ENCODE data around the gene RPAP3. TPM values are rescaled to one million over a fixed set of nuclear protein-coding genes. Genes with fewer than 3 reads are reported as not detected.

RPAP3 gene
- total and polyA plus RNA-seq, 2 of the 4 experiments (the other 2 are of a cell fraction) = 10.6 to 13.4 TPM

DNA sequence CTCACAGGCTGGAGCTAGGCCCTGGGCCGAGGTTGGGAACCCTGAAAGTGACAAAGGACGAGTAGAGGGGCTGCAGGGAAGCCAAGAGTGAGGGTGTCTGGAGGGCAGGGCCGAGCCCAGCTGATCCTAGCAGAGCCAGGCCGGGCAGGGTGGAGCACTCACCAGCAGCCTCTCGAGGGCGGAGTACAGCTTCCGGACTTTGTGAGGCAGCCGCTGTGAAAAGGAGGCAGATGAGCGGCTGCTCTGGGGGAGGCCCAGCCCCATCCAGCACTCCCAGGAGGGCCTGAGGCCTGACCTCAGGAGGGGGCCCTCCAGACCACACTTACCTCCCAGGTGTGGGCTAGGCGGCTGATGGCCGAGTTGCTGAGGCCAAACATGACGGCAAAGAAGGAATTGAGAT lies 34.1 kb upstream of the RPAP3 start:
- BruUV-seq (replicated peaks) = no TSS peak
- Histone ChIP-seq H3K4me2 (ENCODE audit: low read depth, low read length) (no peak overlapping the region), H2AK9ac (replicated peaks; ENCODE audit: low read depth, low read length, poor library complexity) (no peak overlapping the region), H2BK5ac (ENCODE audit: low read depth, low read length, poor library complexity, severe bottlenecking) (no peak overlapping the region), H2BK15ac (ENCODE audit: low read depth, low read length) (no peak overlapping the region), H2BK20ac (ENCODE audit: low read depth, low read length) (no peak overlapping the region), H4K91ac (ENCODE audit: insufficient read depth, low read depth, low read length) (no peak overlapping the region), H3K23ac (ENCODE audit: low read depth, low read length) (no peak overlapping the region), H3K9ac (ENCODE audit: low read depth, low read length) (no peak overlapping the region), H3K14ac (replicated peaks; ENCODE audit: low read depth, low read length) (no peak overlapping the region), H4K8ac (ENCODE audit: low read depth in 2 of 2, low read length in 2 of 2) (no peak overlapping the region), H4K20me1 (ENCODE audit: insufficient read depth, low read length) (no peaks in the 10 kb centered on the region), H3K9me3 (ENCODE audit: control insufficient read depth, insufficient read depth, low read length) (no peaks in the 10 kb centered on the region), H3K18ac (ENCODE audit: low read depth, low read length) (no peak overlapping the region), H3K56ac (ENCODE audit: extremely low read depth, insufficient read depth, low read length) (no peak overlapping the region), H2AK5ac (ENCODE audit: low read depth, low read length) (no peak overlapping the region), H3K36me3 (ENCODE audit: control insufficient read depth, insufficient read depth, low read length) (no peaks in the 10 kb centered on the region), H3K9me1 (ENCODE audit: insufficient read depth, low read length) (0 out of 2 replicates have a peak, but pooled peaks cover 5% of the 10 kb centered on the region), H3K4me3 (ENCODE audit: insufficient read depth, low read depth, low read length) (no peak overlapping the region), H2AFZ (replicated peaks; ENCODE audit: low read length, poor library complexity) (no peak overlapping the region), H3K4me1 (ENCODE audit: control insufficient read depth, insufficient read depth, low read length) (peaks cover 18% of the 10 kb centered on the region), H2BK120ac (ENCODE audit: low read depth, low read length) (no peak overlapping the region), H3K79me1 (ENCODE audit: low read depth in 1 of 2, low read length in 2 of 2) (no peaks in the 10 kb centered on the region), H3K4ac (ENCODE audit: low read depth, low read length) (no peak overlapping the region), H3K27me3 (ENCODE audit: control insufficient read depth, insufficient read depth, low read length) (peaks cover 13% of the 10 kb centered on the region), H3K27ac (ENCODE audit: insufficient read depth, low read length) (no peak overlapping the region), H4K5ac (ENCODE audit: low read depth, low read length) (no peak overlapping the region)
- no peak for ATAC-seq (ENCODE audit: low read depth)
- CTCF ChIA-PET = no interaction called here
- no peak for DNase-seq
- POLR2A ChIA-PET (ENCODE audit: unreplicated experiment) = no interaction called here
- in situ Hi-C loops (cut with MboI; ENCODE audit: low sequenced_read_pairs) = loop anchor here (10.0 kb wide), 1 partner anchor 95 kb away; no protein-coding TSS in a partner anchor
- dilution Hi-C loops (cut with HindIII; ENCODE audit: low sequenced_read_pairs, unreplicated experiment) = no loop called here
- intact Hi-C loops (cut with micrococcal nuclease) = no loop called here
- TF ChIP-seq SMC3 (IDR thresholded peaks at IDR 0.05; ENCODE audit: low read depth, low read length) (no peak), POLR2A (IDR thresholded peaks at IDR 0.05; ENCODE audit: low read depth, low read length) (no peak), CEBPB (IDR thresholded peaks at IDR 0.05; ENCODE audit: low read depth, low read length) (no peak), RAD21 (IDR thresholded peaks at IDR 0.05; ENCODE audit: low read length) (no peak), MAFK (IDR thresholded peaks at IDR 0.05; ENCODE audit: low read depth, low read length) (no peak), BHLHE40 (IDR thresholded peaks at IDR 0.05; ENCODE audit: low read depth, low read length) (no peak), RFX5 (IDR thresholded peaks at IDR 0.05; ENCODE audit: low read depth, low read length) (no peak), FOS (IDR thresholded peaks at IDR 0.05; ENCODE audit: low read depth, low read length) (no peak), CHD1 (IDR thresholded peaks at IDR 0.05; ENCODE audit: low read depth, low read length) (no peak)
- TF ChIP-seq, protein P1, sequence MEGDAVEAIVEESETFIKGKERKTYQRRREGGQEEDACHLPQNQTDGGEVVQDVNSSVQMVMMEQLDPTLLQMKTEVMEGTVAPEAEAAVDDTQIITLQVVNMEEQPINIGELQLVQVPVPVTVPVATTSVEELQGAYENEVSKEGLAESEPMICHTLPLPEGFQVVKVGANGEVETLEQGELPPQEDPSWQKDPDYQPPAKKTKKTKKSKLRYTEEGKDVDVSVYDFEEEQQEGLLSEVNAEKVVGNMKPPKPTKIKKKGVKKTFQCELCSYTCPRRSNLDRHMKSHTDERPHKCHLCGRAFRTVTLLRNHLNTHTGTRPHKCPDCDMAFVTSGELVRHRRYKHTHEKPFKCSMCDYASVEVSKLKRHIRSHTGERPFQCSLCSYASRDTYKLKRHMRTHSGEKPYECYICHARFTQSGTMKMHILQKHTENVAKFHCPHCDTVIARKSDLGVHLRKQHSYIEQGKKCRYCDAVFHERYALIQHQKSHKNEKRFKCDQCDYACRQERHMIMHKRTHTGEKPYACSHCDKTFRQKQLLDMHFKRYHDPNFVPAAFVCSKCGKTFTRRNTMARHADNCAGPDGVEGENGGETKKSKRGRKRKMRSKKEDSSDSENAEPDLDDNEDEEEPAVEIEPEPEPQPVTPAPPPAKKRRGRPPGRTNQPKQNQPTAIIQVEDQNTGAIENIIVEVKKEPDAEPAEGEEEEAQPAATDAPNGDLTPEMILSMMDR (conservative IDR thresholded peaks at IDR 0.05; ENCODE audit: low read depth, low read length) = no peak
- WGBS, 2 experiments (ENCODE audit: extremely low coverage in 2 of 2, insufficient read length in 1 of 2) = 82% methylated on average over 4 of the region's 12 CpGs; no CpG with 5 or more reads in 1 of the 2 experiments
